B cell (primary cell): ENCODE results near the gene APOL6. TPM values are rescaled to one million over a fixed set of nuclear protein-coding genes. Genes with fewer than 3 reads are reported as not detected.

Experiments used
- ATAC-seq: fragments of 200-7000 bp; cut with Tn5 transposase; one replicate; pipeline ENCODE4 v1.10.0; 2021; ENCODE audit warnings: low read depth, mild to moderate bottlenecking, moderate number of reproducible peaks, moderate library complexity
- CTCF ChIA-PET: fragments of 350-600 bp; sonication (Branson Sonifier 250); formaldehyde crosslinking; loops from one replicate; lab custom pipeline; 2021; ENCODE audit warnings: antibody characterized with exemption, inconsistent platforms; lab: Charles Lee
- POLR2A ChIA-PET: fragments of 350-600 bp; sonication (Branson Sonifier 250); formaldehyde crosslinking; loops from one replicate; lab custom pipeline; 2021; ENCODE audit warnings: antibody characterized with exemption; lab: Charles Lee
- DNase-seq: peaks from one replicate; pipeline ENCODE4 v3.0.0; 2013
- H2AFZ ChIP-seq: 2 replicates; pipeline ENCODE4 v1.6.1; 2012; ENCODE audit warnings: mild to moderate bottlenecking, low read depth, low read length; ENCODE audit not compliant: insufficient read depth, poor library complexity, severe bottlenecking
- H3K27ac ChIP-seq, 2 donors: 1 replicate in 1 of 2; 2 replicates in 1 of 2; pipeline ENCODE4 v1.5.1; 2012 to 2013; ENCODE audit warnings: low read length in 2 of 2, mild to moderate bottlenecking in 2 of 2, moderate library complexity in 1 of 2
- H3K27me3 ChIP-seq, 4 experiments: fragments of 200-600 bp in 1 of 4; sonication (generic) in 1 of 4; replicated peaks in 1 of 4; 1 replicate in 2 of 4; 2 replicates in 2 of 4; pipeline versions ENCODE4 v1.6.1 to v1.7.0; 2013 to 2016; ENCODE audit warnings: low read length in 3 of 4, mild to moderate bottlenecking in 2 of 4, mixed read lengths in 1 of 4, moderate library complexity in 1 of 4; ENCODE audit not compliant: insufficient read depth in 4 of 4, control insufficient read depth in 3 of 4; ENCODE audit errors: control extremely low read depth in 1 of 4
- H3K36me3 ChIP-seq, 2 experiments: replicated peaks in 1 of 2; 1 replicate in 1 of 2; 2 replicates in 1 of 2; pipeline versions ENCODE4 v1.6.1 to v1.7.1; 2013; ENCODE audit warnings: low read length in 1 of 2; ENCODE audit not compliant: insufficient read depth in 2 of 2, control insufficient read depth in 1 of 2; ENCODE audit errors: control extremely low read depth in 1 of 2, extremely low read depth in 1 of 2
- H3K4me1 ChIP-seq, 2 donors: fragments of 200-600 bp in 1 of 2; sonication (generic) in 1 of 2; 1 replicate in 1 of 2; 2 replicates in 1 of 2; pipeline versions ENCODE4 v1.5.1 to v1.6.1; 2013 to 2017; ENCODE audit warnings: low read length in 2 of 2; ENCODE audit not compliant: control insufficient read depth in 2 of 2, insufficient read depth in 2 of 2
- H3K4me2 ChIP-seq: replicated peaks from 2 replicates; pipeline ENCODE3; 2012; ENCODE audit warnings: mild to moderate bottlenecking, low read depth, low read length; ENCODE audit not compliant: poor library complexity, severe bottlenecking
- H3K4me3 ChIP-seq, 5 experiments: fragments of 200-600 bp in 1 of 5; sonication (generic) in 1 of 5; 1 replicate in 3 of 5; 2 replicates in 2 of 5; pipeline versions ENCODE4 v1.5.1 to v1.7.0; 2011 to 2016; ENCODE audit warnings: low read length in 4 of 5, mild to moderate bottlenecking in 4 of 5, low read depth in 2 of 5, control low read depth in 1 of 5, moderate library complexity in 1 of 5; ENCODE audit not compliant: insufficient read depth in 1 of 5; ENCODE audit errors: control extremely low read depth in 1 of 5, extremely low read depth in 1 of 5
- H3K79me2 ChIP-seq: fragments of 200-600 bp; sonication (generic); one replicate; pipeline ENCODE4 v1.6.0; 2016; ENCODE audit warnings: low read length; ENCODE audit not compliant: control insufficient read depth, insufficient read depth
- H3K9ac ChIP-seq: fragments of 200-600 bp; sonication (generic); 2 replicates; pipeline ENCODE4 v1.6.1; 2017; ENCODE audit warnings: mild to moderate bottlenecking, low read length, moderate library complexity
- H3K9me3 ChIP-seq, 3 donors: one replicate each; pipeline versions ENCODE4 v1.6.1 to v1.7.1; 2013; ENCODE audit warnings: low read length in 2 of 3; ENCODE audit not compliant: control insufficient read depth in 2 of 3, insufficient read depth in 1 of 3; ENCODE audit errors: control extremely low read depth in 1 of 3
- H4K20me1 ChIP-seq: 2 replicates; pipeline ENCODE4 v1.6.0; 2012; ENCODE audit warnings: mild to moderate bottlenecking, low read length; ENCODE audit not compliant: insufficient read depth, control insufficient read depth, poor library complexity, severe bottlenecking
- H3K27ac Mint-ChIP-seq: one replicate; pipeline ENCODE4 v1.8.0; 2021; ENCODE audit warnings: mixed read lengths
- H3K27me3 Mint-ChIP-seq: one replicate; pipeline ENCODE4 v1.8.0; 2021; ENCODE audit warnings: mixed read lengths
- H3K4me1 Mint-ChIP-seq: one replicate; pipeline ENCODE4 v1.8.0; 2021; ENCODE audit warnings: mixed read lengths
- H3K4me3 Mint-ChIP-seq: one replicate; pipeline ENCODE4 v1.8.0; 2021; ENCODE audit warnings: mixed read lengths
- H3K9me3 Mint-ChIP-seq: one replicate; pipeline ENCODE4 v1.8.0; 2022; ENCODE audit warnings: mixed read lengths; ENCODE audit not compliant: insufficient read depth
- CTCF ChIP-seq: fragments of 200-600 bp; IDR thresholded peaks from one replicate; pipeline ENCODE4 v1.8.0; 2022; ENCODE audit warnings: antibody characterized with exemption, mild to moderate bottlenecking
- EZH2 ChIP-seq: IDR thresholded peaks from 2 replicates; pipeline ENCODE4 v1.6.1; 2012; ENCODE audit warnings: borderline replicate concordance, low read depth, mild to moderate bottlenecking, moderate library complexity, low read length; ENCODE audit not compliant: insufficient read depth, poor library complexity, severe bottlenecking
- WGBS: methylation state at CpG from one replicate; pipeline ENCODE4 v1.1.5; 2013; ENCODE audit warnings: missing lambda C conversion rate; ENCODE audit not compliant: insufficient coverage; 5-methylcytosine and 5-hydroxymethylcytosine counted together
- intact Hi-C: fragments of 100-400 bp; cut with micrococcal nuclease; formaldehyde crosslinking; loops from one replicate; pipeline ENCODE4 v1.10.0; 2022
- polyA plus RNA-seq: library from polyadenylated mRNA; depleted of rRNA; stranded (reverse); fragments of >200 nt; gene quantifications from 2 replicates; pipeline ENCODE4 v1.2.3, GENCODE V29; 2012
- total RNA-seq, 2 donors: library from RNA; stranded (reverse); fragments of 120-200 nt in 1 of 2; gene quantifications; 1 replicate in 1 of 2; 2 replicates in 1 of 2; pipeline versions ENCODE4 v1.2.3 to v1.2.4, GENCODE V29; 2013 to 2022

The APOL6 gene
- total and polyA plus RNA-seq, 2 donors (not counting 1 experiment from before 2014, with no cell fraction given): 2.3 to 7.0 TPM

GRCh38 chr22:35620624-35621251 lies 27.5 kb upstream of the APOL6 start:
- H4K20me1 ChIP-seq: no peaks in the 10 kb centered on the region
- no peaks in the 10 kb centered on the region for H3K4me1 ChIP-seq
- Mint-ChIP-seq H3K4me3 (no peak overlapping the region), H3K4me1 (peaks cover 2% of the 10 kb centered on the region), H3K27me3 (peaks cover 19% of the 10 kb centered on the region), H3K9me3 (no peaks in the 10 kb centered on the region), H3K27ac (no peak overlapping the region)
- no peak for DNase-seq
- H3K36me3 ChIP-seq: no peaks in the 10 kb centered on the region
- POLR2A ChIA-PET: no interaction called here
- H3K9me3 ChIP-seq: peaks cover 0 to 3% (median 0%) of the 10 kb centered on the region in 3 donors
- ATAC-seq: no peak
- CTCF ChIA-PET: interaction anchor here (0.7 to 3.3 kb wide), 6 partner anchors 9 to 521 kb away, joined by 3 to 18 read pairs (median 4); no protein-coding TSS in a partner anchor
- intact Hi-C loops: loop anchor here (5.0 kb wide), 1 partner anchor 502 kb away; no protein-coding TSS in a partner anchor
- no peak for TF ChIP-seq EZH2
- H3K4me3 ChIP-seq: no peak overlapping the region
- H3K27ac ChIP-seq: no peak overlapping the region
- H3K79me2 ChIP-seq: no peaks in the 10 kb centered on the region
- H3K4me2 ChIP-seq: no peak overlapping the region
- peaks cover 0 to 20% (median 13%) of the 10 kb centered on the region in 4 experiments for H3K27me3 ChIP-seq
- no peak overlapping the region for H3K9ac ChIP-seq
- H2AFZ ChIP-seq: no peak overlapping the region
- WGBS: 90% methylated on average over 13 of the region's 15 CpGs

- ChIA-PET CTCF (interaction anchor here (0.7 to 3.3 kb wide), 7 partner anchors 10 to 520 kb away, joined by 3 to 18 read pairs (median 4); no protein-coding TSS in a partner anchor), POLR2A (no interaction called here)
- no peak overlapping the region for H3K4me3 Mint-ChIP-seq
- H3K27me3 ChIP-seq: peaks cover 0 to 23% (median 19%) of the 10 kb centered on the region in 4 experiments
- TF ChIP-seq CTCF: no peak
- TF ChIP-seq EZH2: no peak
- 88% methylated on average over 5 of the region's 6 CpGs for WGBS
- no peaks in the 10 kb centered on the region for H3K79me2 ChIP-seq
- H2AFZ ChIP-seq: no peak overlapping the region
- H3K9ac ChIP-seq: no peak overlapping the region
- ATAC-seq (no peak), DNase-seq (no peak)
- H3K36me3 ChIP-seq: no peaks in the 10 kb centered on the region
- intact Hi-C loops: loop anchor here (5.0 kb wide), 1 partner anchor 501 kb away; no protein-coding TSS in a partner anchor
- no peak overlapping the region for H3K27ac Mint-ChIP-seq
- H3K4me2 ChIP-seq: no peak overlapping the region
- H3K27ac ChIP-seq: no peak overlapping the region
- peaks cover 2% of the 10 kb centered on the region for H3K4me1 Mint-ChIP-seq
- no peaks in the 10 kb centered on the region for H4K20me1 ChIP-seq
- H3K27me3 Mint-ChIP-seq: peaks cover 27% of the 10 kb centered on the region
- H3K9me3 Mint-ChIP-seq: no peaks in the 10 kb centered on the region
- H3K4me1 ChIP-seq: no peaks in the 10 kb centered on the region
- peaks cover 0 to 3% (median 0%) of the 10 kb centered on the region in 3 donors for H3K9me3 ChIP-seq
- H3K4me3 ChIP-seq: no peak overlapping the region
Observed at GRCh38 chr22:35621451-35621850, 26.8 kb upstream of the APOL6 start.
